Measurements from ENCODE around the gene GPR183.

GPR183 gene

GRCh38 chr13:99339230-99339721, 32.1 kb upstream of the GPR183 start:
- DNase-seq: no peak

GRCh38 chr13:99335603-99336002, 28.4 kb upstream of the GPR183 start:
- DNase-seq: no peak

DNA sequence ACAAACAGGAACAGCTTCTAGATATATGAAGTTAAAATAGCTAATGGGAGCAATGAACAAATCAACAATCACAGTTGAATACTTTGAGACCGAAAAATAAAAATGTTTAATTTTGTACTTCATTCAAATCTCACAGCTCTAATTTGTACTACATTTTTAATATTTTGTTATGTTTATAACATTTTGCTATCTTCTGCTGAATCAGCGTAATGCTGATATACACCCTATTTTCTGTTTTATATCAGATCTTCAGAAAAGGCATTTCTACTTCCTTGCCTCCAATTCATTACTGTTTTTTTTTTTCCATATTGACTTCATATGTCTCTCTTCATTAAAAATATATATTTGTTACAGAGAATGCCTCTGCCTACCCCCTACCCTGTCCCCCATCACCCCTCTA, 27.9 kb upstream of the GPR183 start:
- no peak for DNase-seq

- DNase-seq: no peak
Measured at GRCh38 chr13:99334221-99334620, 27.0 kb upstream of the GPR183 start.

GRCh38 chr13:99332456-99332855, 25.3 kb upstream of the GPR183 start:
- DNase-seq: no peak

DNA sequence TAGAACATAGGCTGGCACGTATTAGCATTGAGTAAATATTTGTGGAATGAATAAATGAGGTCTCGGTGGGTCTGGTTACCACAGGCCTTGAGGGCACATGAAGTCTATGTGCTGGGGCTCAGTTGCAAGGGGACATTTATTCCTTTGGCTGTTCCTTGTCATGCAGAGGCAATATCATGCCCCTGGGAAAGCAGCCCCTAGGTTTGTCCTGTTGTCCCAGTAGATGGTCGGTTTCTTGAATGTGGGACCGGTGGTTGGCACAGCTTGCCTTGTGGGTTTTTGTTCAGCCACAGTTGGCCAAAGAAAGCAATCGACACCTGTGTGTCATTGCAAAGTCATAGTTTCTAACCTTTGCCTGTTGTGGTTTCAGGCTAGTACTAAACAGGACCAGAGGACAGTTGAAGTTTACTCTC, 24.7 kb upstream of the GPR183 start:
- no peak for DNase-seq

DNA sequence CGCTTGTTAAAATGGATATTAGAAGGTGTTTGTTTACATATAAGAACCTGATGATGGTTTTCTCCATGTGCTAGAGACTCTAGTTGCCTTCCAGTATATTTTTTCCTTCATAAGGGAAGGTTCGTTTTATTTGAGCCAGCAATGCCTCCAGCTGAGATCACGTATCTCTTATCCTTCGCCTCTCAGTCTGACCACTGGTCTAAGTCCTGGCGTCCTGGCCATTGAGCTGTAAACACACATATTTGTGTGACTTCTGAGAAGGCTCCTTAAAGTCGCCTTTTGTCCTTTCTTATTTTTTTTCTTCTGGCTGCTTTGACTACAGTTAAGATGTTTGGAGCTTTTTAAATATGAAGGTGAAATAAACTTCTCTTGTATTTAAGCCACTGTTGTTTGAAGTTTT, 23.7 kb upstream of the GPR183 start:
- DNase-seq: no peak

GRCh38 chr13:99329477-99329876, 22.3 kb upstream of the GPR183 start:
- peak; percentile 80 for DNase-seq

- DNase-seq: no peak
Measured at GRCh38 chr13:99327761-99328160, 20.6 kb upstream of the GPR183 start.

GRCh38 chr13:99327126-99327525, 19.9 kb upstream of the GPR183 start:
- no peak for DNase-seq

DNA sequence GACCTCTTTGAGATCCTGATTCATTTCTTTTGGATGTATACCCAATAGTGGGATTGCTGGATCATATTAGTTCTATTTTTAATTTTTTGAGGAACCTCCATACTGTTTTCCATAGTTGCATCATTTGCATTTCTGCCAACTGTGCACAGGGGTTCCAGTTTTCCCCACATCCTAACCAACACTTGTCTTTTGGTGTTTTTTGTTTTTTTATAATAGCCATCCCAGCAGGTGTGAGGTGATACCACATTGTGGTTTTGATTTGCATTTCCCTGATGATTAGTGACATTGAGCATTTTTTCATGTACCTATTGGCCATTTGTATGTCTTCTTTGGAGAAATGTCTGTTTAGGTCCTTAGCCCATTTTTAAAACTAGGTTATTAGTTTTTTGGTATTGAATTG, 18.8 kb upstream of the GPR183 start:
- no peak for DNase-seq

DNA sequence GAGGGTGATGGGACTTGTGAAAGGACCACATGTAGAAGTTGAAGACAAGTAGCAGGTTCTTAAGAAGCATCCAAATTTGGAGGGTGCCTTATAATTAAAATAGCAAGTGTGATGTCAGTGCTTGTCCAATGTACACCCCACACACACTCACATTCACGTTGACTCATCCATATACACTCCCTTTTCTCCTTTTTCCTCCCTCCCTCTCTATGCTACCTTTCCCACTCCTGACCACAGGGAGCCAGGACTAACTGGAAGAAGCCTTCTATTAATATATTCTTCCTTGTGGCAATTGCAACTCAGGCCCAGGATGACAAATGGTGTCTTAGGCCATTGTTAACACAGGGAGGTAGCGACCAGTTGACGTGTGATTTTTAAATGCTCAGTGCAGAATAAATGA, 16.3 kb upstream of the GPR183 start:
- DNase-seq: no peak

GRCh38 chr13:99322297-99323103, 15.3 kb upstream of the GPR183 start:
- DNase-seq: no peak

DNA sequence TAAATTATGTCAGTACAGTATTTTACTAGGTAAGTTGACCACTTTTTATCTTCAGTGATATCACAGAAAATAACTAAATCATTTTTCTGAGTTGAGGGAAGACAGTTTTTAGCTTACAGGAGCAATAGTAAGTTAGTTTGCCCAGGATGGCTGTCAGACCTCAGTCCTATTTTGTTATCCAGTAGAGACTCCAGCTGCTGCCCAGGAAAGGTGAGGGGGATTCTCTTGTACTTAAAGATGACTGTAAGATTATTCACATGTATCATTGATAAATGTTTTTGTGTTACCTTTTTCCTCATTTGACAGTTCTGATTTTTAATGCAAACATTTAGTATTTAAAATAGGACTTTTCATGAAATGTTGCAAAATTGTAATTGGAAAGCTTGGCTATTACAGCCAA, 14.5 kb upstream of the GPR183 start:
- no peak for DNase-seq

GRCh38 chr13:99320693-99321481, 13.7 kb upstream of the GPR183 start:
- peak; percentile 21 for DNase-seq

GRCh38 chr13:99316657-99317256, 9.6 kb upstream of the GPR183 start:
- peak; percentile 85 for DNase-seq

- DNase-seq: no peak
Measured at GRCh38 chr13:99316224-99316623, 9.0 kb upstream of the GPR183 start.

GRCh38 chr13:99315186-99315585, 8.0 kb upstream of the GPR183 start:
- DNase-seq: no peak

DNA sequence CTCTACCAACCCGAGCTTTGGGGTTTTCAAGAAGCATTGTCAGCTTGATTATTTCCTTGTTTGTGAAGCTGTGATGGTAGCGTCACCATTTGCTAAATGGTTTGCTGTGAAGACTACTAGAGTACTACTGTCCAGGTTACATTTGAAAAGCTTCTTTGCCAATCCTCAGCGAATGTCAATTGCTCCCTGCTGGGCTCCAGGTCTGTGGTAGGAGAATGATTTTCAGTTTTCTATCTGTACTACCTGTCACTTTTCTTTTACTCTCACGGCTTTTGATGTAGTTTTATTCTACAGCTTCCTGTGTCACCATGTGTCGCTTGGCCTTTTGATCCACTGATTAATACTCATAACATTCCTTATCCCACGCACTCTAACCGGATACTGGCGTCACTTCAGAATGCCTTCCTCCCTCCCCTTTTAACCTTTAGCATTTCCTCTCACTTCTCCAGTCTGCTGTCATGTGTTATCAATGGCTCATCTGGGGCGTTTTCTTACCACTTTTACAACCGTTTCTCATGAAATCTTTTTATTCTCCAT, 7.5 kb upstream of the GPR183 start:
- no peak for DNase-seq

GRCh38 chr13:99313941-99314340, 6.7 kb upstream of the GPR183 start:
- no peak for DNase-seq

GRCh38 chr13:99313501-99313900, 6.3 kb upstream of the GPR183 start:
- no peak for DNase-seq

DNA sequence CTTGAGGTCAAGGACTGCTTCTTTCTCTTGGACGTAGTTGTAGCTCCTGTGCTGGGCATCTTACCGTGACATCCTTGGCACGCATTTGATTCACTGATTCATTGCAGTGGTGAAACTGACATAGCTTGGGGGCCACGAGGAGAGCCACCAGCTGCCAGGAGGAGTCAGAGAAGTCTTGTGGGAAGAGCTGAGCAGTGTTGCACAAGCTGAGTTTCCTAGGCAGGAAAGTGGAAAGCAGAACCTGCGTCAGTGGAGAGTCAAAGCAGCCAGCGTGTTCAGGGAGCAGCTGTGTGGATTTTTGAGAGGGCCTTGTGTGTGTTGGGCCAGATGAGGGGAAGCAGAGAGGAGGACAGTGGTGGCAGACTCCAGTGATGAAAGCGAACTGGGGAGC, 5.3 kb upstream of the GPR183 start:
- DNase-seq: peak; percentile 94

- DNase-seq: no peak
Measured at GRCh38 chr13:99311748-99312492, 4.7 kb upstream of the GPR183 start.

All from DMS79 treated with DMSO at 0.1 percent for 48 hours (cell line).